ENCODE results near the gene ITSN1. TPM values are rescaled to one million over a fixed set of nuclear protein-coding genes. Genes with fewer than 3 reads are reported as not detected.

The ITSN1 gene
- total and polyA plus RNA-seq, 2 of the 13 experiments (the other 11 are each of a cell fraction or from before 2014, with no cell fraction given): 26.1 to 33.8 TPM

GRCh38 chr21:33685613-33686197 is 43.4 kb downstream of the ITSN1 start (continued):
- TF ChIP-seq GABPA (IDR thresholded peaks at IDR 0.05; ENCODE audit: low read depth, low read length) (no peak), GABPA (CRISPR knock-in tag; IDR thresholded peaks at IDR 0.05; ENCODE audit: low read depth) (peak; percentile 30; the same call in 1 of the 2 replicates), ZNF597 (CRISPR knock-in tag; IDR thresholded peaks at IDR 0.05) (no peak), U2AF1 (optimal IDR thresholded peaks at IDR 0.05; ENCODE audit: low read depth, low read length) (no peak), MIXL1 (CRISPR knock-in tag; IDR thresholded peaks at IDR 0.05) (no peak), RCOR2 (CRISPR knock-in tag; IDR thresholded peaks at IDR 0.05) (0 out of 2 replicates have a peak, but pooled peaks have one; percentile 44), PAX8 (CRISPR knock-in tag; IDR thresholded peaks at IDR 0.05; ENCODE audit: borderline replicate concordance) (no peak), GATAD2A (CRISPR knock-in tag; IDR thresholded peaks at IDR 0.05) (peak; percentile 51; the same call in 1 of the 2 replicates), HNF4A (CRISPR knock-in tag; IDR thresholded peaks at IDR 0.05) (peak; percentile 77), HNF4G (IDR thresholded peaks at IDR 0.05; ENCODE audit: borderline replicate concordance, low read depth, low read length) (0 out of 2 replicates have a peak, but pooled peaks have one; percentile 35), HNF4G (CRISPR knock-in tag; IDR thresholded peaks at IDR 0.05; ENCODE audit: borderline replicate concordance, low read depth) (no peak), SOX5 (CRISPR knock-in tag; IDR thresholded peaks at IDR 0.05; ENCODE audit: borderline replicate concordance) (peak; percentile 79), WIZ (CRISPR knock-in tag; IDR thresholded peaks at IDR 0.05) (no peak), SAP130 (CRISPR knock-in tag; IDR thresholded peaks at IDR 0.05; ENCODE audit: low read depth) (peak; percentile 43), AHDC1 (CRISPR knock-in tag; IDR thresholded peaks at IDR 0.05; ENCODE audit: borderline replicate concordance) (peak; percentile 39; the same call in 1 of the 2 replicates), FOXP1 (IDR thresholded peaks at IDR 0.05) (no peak), FOXP1 (CRISPR knock-in tag; IDR thresholded peaks at IDR 0.05) (peak; percentile 58), SNAPC4 (CRISPR knock-in tag; IDR thresholded peaks at IDR 0.05) (no peak), NBN (conservative IDR thresholded peaks at IDR 0.05) (no peak), SOX13 (IDR thresholded peaks at IDR 0.05) (no peak), SOX13 (CRISPR knock-in tag; conservative IDR thresholded peaks at IDR 0.05 in 1 of 2, IDR thresholded peaks at IDR 0.05 in 1 of 2) (peak in 1 of 2 experiments; percentile 87; a peak in 2 of 4 replicates)
